Hippocampal formation (tissue), 2 donors: ENCODE results near the gene ADGRD2.

ENCODE experiments used
- DNase-seq, 2 donors: peaks; one replicate each; lab custom pipeline; 2025; lab: John Stamatoyannopoulos, UW

Gene ADGRD2

DNA sequence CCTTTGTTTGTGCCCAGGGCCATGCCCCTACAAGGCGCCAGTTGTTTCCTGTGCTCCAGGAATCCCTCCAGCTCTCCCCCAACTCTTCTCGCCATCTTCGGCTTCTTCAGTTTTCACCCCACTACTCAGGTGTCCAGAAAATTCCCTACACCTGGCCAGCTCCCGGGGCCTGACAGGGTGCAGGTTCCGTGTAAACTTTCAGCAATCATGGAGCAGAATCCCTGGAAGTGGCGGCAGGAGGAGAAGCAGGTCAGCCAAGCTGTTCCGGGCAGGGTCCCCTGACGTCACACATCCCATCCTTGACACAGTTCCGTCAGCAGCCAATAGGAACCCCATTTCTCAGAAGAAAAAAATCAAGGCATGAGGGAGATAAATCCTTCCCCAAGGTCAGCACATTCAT lies 12.2 kb upstream of the ADGRD2 start:
- DNase-seq = no peak

DNA sequence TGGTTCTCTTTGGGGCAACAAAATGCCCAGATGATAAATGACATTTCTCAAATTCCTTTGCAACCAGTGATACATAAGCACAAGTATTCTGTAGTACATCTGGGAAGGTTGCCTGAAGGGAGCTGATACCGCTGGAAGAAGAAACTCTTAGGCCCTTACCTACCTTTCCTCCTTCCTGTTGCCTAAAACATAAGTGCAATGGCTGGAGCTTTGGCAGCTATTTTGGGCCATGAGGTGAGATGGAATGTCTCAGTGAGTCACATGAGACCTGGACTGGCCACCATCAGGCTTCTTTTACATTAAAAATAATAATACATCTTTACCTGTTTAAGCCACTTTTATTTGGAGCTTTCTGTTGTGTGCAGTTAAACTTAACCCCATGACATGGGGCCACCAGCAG lies 11.2 kb upstream of the ADGRD2 start:
- no peak for DNase-seq

DNA sequence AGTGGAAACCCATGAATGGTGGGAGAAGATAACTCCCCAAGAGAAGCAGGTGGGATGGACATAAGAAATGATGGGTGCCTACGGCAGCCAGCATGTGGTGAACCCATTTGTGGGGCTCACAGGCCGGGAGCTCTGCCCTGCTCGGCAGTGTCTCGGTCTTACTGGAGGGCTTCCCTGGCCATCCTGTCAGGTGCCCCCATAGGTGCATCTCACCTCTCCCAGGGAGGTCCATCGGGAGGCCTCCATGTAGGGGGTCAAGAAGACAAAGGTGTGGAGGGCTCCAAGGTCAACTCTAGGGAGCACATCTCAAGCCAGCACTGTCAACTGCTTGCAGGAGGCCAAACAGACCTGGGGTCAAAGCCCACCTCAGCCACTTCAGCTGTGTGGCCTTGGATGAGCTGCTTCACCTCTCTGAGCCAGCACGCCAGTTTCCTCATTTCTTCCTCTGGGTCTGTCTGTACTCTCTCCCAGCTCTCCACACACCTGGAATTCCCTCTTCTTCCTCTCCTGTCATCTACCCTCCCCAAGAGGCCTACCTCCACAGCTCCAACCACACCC lies 10.5 kb upstream of the ADGRD2 start:
- DNase-seq = no peak

DNA sequence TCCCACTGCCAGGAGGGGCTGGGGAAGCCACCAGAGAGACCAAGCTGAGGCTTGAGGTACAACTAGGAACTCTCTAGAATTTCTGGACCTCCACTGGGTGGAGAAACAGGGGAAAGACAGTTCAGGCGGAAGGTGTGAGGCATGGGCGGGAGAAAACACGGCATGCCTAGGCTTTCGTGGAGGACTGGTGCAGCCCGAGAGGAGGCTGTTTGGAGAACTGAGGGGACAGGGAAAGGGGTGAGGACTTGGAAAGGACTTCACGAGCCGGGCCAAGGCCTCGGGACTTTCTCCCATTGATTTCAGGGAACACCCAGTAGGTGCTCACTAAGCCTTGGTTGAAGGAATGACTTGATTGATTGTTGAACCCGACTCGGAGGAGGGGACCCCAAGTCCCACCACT lies 9.5 kb upstream of the ADGRD2 start:
- no peak for DNase-seq

DNA sequence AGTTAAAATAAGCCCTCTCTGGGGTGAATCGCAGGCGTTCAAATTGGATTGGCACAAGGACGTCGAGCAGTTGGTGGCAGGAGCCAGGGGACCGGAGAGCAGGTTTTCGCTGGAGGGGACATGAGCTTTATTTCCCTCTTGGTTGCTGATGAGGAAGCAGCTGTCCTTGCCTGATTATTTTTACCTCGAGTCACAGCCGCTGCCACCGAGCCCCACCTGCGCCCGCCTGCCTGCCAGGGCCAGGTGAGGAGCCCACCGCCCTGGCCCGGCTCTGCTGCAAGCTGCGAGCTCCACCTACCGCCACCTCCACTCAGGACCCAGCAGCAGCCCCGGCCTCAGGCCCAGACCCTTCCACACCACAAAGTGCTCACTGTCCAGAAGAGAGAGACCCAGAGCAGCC lies 9.0 kb upstream of the ADGRD2 start:
- no peak for DNase-seq

DNA sequence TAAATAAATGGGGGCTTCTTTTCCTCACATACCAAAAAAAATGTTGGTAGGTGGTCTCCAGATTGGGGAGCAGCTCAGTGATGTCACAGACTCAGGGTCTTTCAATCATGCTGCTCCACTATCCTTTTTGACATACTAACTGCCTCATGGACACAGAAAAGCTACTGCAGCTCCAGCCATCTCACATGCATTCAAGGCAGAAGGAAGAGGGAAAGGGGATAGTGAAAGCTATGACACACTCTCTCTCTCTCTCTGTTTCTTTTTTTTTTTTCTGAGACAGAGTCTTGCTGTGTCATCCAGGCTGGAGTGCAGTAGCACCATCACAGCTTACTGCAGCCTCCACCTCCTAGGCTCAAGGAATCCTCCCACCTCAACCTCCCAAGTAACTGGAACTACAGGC lies 7.9 kb upstream of the ADGRD2 start:
- no peak for DNase-seq

DNA sequence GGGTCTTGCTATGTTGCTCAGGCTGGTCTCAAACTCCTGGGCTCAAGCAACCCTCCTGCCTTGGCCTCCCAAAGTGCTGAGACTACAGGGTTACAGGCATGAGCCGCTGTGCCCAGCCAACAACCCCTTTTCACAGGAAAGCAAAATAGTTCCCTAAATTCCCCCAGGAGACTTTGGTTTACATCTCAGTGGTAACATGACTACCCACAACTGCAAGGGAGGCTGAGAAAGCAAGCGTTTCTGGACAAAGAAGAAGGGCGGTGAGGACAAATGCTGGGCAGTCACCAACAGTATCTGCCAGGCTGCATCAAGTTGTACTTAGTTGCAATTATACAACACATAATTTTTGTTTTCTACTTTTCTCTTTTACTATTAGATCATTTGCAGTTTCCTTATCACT lies 7.4 kb upstream of the ADGRD2 start:
- no peak for DNase-seq

DNA sequence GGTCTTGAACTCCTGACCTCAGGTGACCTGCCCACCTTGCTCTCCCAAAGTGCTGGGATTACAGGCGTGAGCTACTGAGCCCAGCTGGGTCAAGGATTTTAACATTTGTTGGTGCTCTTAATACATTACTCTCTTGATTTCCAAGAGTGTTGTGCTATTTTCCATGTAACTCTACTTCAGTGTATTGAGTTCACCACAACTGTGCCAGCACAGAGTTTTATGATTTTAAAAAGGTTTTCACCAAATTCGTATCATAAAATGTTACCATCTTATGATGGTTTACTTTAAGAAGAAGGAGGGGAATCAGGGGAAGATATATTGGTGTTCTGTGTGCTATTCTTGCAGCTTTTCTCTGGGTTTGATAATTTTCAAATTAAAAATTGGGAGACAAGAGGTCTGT lies 6.6 kb upstream of the ADGRD2 start:
- no peak for DNase-seq

DNA sequence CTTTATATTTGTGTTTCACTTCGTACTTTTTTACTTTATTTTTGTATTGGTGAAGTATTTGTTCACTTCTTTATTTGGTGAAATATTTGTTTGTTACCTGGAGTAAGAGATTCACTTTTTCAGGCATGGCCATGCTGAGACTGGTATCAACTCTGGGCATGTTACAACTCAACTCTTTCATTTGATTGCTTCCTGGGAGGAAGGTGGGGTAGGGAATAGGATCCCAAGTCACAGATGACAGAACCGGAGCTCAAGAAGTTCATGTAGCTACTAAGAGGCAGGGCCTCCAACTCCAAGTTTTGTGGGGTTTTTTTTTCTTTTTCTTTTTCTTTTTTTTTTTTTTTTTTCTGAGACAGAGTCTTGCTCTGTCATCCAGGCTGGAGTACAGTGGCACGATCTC lies 6.1 kb upstream of the ADGRD2 start:
- no peak for DNase-seq

DNA sequence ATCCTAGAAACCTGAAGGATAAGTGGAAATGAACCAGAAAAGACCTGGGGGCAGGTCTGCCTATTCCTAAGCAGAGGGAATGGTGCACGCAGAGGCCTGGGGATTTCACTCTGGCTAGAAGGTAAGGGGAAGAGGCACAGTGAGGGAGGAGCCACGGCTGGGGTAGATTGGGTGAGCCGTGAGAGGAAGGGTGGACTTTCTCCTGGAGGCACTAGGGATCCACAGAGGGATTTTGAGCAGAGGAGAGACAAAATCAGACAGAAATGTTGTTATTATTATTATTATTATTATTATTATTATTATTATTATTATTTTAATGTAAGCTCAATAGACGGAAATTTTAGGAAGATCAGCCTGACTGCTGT lies 3.0 kb upstream of the ADGRD2 start:
- no peak for DNase-seq

DNA sequence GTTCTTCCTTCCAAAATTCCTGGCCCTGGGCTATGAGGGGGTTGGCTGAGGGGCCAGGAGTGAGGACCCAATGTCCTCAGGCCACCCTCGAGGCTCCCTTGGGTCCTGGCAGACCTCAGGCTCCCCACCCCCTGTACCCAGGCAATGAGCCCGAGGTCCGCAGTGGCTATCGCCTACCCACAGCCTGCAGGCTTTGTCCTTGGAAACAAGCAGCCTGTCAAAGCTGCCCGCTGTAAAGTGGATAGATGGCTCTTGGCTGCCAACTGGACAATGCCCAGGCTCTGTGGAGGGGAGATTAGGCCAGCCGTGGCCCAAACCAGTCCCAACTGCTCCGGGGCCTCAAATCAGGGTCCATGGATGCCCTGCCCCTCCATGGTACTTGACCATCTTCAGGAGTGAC lies 2.2 kb upstream of the ADGRD2 start:
- no peak for DNase-seq

DNA sequence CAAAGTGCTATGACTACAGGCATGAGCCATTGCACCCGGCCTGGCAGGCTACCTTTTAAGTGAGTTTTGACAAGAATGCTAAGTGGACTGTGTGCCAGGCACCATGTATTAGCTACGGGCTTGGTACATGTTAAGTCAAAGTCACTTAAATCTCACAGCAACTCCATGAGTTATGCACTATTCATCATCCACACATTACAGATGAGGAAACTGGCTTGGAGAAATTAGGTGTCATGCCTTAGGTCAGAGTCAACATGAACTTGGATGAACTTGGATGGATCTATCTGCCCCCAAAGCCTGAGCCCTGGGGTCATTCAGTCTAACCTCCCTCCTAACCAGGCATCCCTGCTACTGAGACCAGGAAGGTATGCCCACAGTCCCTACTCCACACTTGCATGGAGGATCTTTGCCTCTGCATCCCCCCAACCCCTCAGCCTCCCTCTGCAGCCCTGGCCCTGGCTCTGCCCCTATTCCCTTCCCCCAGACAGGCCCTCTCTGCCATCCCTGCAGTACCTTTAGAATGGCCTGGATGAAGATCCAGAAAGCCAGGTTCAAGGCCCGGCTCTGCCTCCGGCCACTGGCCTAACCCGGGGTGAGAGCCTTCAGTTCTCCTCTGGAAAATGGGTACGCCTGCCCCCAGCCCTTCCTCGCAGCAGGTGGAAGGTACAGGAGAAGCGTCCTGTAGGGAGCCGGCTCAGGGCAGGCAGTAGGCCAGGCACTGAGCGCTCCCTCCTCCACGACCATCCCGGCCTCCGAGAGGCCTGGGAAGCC lies 685 bp upstream of the ADGRD2 start:
- DNase-seq = no peak

DNA sequence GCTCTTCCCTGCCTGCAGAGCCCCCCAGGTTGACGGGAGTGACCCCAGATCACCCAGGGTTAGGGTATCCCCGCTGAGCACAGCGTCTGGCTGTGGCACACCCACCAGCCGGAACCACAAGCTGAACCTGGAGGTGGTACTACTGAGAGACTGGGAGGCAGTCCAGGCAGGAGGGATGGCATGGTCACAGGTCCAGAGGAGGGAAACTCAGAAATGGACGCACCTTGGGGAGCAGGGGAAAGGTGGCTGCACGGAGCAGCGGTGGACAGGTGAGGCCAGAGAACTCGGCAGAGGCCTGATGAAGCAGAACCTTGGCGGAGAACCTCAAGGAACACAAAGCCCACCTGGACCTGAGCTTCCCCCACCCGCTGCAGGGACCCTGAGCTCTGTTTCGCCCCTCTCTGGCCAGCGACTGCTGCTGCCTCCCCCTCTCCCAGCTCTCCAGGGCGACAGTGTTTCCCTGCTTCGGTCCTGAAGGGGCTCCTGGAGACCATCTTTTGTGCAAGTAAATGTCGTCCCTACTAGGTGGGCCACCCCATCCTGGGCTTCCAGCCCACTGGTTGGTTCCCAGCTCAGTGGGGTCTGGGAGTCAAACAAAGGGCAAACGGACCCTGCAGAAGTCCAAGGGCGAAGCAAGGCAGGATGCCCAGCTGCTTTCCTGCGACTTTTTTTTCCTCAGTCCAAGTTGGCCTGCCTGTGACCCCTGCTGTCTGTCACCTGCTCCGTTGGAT lies 845 bp downstream of the ADGRD2 start:
- no peak for DNase-seq

DNA sequence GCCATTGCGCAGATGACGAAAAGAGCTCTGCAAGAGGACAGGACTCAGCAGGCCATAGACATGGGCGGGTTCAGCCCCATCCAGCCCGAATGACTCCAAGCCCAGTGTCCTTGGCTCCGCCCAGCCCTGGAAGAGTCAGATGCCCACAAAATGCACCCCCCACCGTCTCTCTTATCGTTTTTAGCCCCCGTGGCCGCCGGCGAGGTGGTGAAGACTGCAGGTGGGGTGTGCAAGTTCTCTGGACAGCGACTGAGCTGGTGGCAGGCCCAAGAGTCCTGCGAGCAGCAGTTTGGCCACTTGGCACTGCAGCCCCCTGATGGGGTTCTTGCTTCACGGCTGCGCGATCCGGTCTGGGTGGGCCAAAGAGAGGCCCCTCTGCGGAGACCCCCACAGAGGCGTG lies 2.1 kb downstream of the ADGRD2 start:
- DNase-seq = no peak

DNA sequence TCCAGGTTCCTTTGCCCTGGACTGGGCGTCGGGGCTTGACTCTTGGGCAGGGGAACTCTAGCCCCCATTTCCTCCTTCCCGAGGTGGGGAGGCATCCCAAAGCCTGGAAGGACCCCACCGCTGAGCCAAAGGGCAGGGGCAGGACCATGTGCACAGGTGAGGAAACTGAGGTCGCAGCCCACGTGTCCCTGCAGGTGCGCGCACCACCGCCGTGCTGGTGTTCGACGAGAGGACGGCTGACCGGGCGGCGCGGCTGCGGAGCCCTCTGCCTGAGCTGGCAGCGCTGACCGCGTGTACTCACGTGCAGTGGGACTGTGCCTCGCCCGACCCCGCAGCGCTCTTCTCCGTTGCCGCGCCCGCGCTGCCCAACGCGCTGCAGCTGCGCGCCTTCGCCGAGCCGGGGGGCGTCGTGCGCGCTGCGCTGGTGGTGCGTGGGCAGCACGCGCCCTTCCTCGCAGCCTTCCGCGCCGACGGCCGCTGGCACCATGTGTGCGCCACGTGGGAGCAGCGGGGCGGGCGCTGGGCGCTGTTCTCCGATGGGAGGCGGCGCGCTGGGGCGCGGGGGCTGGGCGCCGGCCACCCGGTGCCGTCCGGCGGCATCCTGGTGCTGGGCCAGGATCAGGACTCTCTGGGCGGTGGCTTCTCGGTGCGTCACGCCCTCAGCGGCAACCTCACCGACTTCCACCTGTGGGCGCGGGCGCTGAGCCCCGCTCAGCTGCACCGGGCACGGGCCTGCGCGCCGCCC lies 2.8 kb downstream of the ADGRD2 start:
- no peak for DNase-seq

DNA sequence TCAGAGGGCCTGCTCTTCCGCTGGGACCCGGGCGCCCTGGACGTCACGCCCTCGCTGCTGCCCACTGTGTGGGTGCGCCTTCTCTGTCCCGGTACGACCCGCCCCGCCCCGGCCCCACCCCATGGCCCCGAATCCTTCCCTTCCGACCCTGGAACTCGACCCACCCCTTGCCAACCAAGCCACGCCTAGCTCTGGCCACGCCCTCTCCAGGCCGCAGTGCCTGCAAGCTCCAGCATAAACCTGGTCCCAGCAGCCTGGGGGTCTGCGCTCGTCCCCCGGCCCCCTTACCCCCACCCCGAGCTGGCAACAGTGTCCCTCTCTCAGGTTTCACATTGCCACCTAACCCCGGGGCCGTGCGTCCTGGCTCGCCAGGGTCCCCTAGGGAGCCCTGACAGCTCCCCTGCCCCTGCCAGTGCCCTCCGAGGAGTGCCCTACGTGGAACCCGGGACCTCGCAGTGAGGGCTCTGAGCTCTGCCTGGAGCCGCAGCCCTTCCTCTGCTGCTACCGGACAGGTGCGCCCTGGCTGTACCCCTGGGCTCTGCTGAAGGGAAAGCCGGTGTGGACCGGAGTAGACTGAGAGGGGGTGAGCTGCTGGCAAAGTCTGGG lies 3.4 kb downstream of the ADGRD2 start:
- no peak for DNase-seq

DNA sequence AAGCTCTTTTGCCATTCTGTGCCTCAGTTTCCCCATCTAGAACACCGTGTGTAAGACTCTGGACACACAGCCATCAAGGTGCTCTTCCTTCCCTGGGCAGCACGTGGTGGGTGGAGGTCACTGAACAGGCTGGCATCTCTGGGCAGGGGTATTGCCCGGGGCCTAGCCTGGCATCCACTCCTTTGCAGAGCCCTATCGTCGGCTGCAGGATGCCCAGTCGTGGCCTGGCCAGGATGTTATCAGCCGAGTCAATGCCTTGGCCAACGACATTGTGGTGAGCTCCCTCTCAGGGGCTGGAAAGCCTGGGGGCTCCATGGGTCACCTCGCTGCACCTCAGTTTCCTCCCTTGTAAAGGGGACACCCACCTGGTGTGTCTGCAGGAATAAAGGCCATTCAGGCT lies 4.0 kb downstream of the ADGRD2 start:
- DNase-seq = no peak

DNA sequence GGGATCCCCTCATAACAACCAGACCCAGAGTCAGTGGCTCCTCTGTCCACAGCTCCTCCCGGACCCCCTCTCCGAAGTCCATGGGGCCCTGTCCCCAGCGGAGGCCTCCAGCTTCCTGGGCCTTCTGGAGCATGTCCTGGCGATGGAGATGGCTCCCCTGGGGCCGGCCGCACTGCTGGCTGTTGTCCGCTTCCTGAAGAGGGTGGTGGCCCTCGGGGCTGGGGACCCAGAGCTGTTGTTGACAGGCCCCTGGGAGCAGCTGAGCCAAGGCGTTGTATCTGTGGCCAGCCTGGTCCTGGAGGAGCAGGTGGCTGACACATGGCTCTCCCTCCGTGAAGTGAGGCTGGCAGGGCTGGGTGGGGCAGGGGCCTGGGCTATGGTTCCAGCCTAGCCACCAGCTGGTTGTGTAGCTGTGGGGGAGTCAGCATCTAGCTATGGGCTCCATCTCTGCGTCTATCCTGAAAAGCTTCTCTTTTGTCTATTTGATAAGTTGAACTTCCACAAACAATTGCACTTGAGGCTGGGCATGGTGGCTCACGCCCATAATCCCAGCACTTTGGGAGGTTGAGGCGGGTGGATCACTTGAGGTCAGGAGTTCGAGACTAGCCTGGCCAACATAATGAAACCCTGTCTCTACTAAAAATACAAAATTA lies 4.7 kb downstream of the ADGRD2 start:
- no peak for DNase-seq

DNA sequence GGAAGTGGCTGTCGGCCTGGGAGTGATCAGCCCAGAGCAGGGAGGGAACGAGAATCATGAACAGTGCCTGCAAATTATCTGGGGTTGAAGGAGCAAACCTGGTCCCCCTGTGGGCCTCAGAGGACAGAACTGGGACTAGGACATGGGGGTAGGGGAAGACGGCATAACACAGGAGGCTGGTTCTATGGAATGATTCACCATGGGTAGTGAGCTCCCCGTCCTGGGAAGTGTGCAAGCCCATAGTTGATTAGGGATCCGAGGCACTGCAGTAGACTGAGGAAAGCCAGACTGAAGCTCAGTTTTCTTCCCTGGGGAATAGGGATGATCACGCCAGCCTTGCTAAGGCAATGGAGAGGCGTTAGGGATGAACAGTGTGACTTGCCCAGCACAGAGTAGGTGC lies 5.6 kb downstream of the ADGRD2 start:
- DNase-seq = no peak

DNA sequence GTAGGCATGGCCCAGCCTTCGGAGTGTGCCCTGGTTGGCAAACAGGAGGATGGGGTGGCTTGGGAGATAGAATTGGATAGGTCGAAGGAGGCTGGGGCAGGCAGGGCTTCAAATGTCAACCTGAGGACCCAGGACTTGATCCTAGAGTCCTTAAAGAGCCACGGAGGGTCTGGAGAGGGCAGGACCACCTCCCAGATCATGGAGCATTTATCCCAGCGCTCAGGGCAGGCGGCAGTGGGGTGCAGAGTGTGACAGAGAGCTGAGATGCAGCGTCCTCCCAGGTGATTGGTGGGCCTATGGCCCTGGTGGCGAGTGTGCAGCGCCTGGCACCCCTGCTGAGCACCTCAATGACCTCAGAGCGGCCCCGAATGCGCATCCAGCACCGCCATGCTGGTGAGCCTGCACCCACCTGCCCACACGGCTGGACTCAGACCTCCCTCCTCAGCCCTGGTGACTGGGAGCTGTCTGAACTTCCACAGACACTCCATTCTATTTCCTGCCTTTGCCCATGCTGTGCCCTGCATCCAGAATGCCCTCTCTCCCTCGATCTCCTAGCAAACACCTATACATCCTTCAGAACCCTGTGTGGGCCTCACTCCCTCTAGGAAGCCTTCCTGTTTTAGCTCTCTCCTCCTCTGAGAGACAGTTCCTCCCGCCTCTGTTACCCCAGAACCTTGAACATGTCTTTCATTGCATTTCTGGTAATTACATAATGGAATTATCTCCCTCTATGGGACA lies 6.3 kb downstream of the ADGRD2 start:
- no peak for DNase-seq
